ENCODE results near the gene SDK1.

GRCh38 chr7:4233621-4234497 lies 932.8 kb downstream of the SDK1 start:
- TF ChIP-seq, protein P1, sequence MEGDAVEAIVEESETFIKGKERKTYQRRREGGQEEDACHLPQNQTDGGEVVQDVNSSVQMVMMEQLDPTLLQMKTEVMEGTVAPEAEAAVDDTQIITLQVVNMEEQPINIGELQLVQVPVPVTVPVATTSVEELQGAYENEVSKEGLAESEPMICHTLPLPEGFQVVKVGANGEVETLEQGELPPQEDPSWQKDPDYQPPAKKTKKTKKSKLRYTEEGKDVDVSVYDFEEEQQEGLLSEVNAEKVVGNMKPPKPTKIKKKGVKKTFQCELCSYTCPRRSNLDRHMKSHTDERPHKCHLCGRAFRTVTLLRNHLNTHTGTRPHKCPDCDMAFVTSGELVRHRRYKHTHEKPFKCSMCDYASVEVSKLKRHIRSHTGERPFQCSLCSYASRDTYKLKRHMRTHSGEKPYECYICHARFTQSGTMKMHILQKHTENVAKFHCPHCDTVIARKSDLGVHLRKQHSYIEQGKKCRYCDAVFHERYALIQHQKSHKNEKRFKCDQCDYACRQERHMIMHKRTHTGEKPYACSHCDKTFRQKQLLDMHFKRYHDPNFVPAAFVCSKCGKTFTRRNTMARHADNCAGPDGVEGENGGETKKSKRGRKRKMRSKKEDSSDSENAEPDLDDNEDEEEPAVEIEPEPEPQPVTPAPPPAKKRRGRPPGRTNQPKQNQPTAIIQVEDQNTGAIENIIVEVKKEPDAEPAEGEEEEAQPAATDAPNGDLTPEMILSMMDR (IDR thresholded peaks at IDR 0.05; ENCODE audit: low read depth, low read length) = no peak
- TF ChIP-seq POLR2A (IDR thresholded peaks at IDR 0.05; ENCODE audit: extremely low read depth, insufficient read length) (no peak), MYC (IDR thresholded peaks at IDR 0.05; ENCODE audit: low read depth, low read length) (no peak), MAX (IDR thresholded peaks at IDR 0.05; ENCODE audit: low read depth, low read length) (no peak)

Measured in NB4 (cell line).